ENCODE data around the gene COL11A1.

- TF ChIP-seq CTCF (conservative IDR thresholded peaks at IDR 0.05) (no peak), ZFX (IDR thresholded peaks at IDR 0.05) (no peak)
Measured at GRCh38 chr1:102896771-102897170, 211.6 kb downstream of the COL11A1 start.
